K562 (cell line): ENCODE data around the gene GABPB1. TPM values are rescaled to one million over a fixed set of nuclear protein-coding genes. Genes with fewer than 3 reads are reported as not detected.

Experiments used
- ATAC-seq: fragments of 200-7000 bp; cut with Tn5 transposase; 3 replicates; pipeline ENCODE4 v1.9.1; 2020; ENCODE audit warnings: moderate library complexity
- BruUV-seq: library from RNA; stranded (reverse); fragments of 400-500 nt; replicated peaks from 2 replicates; lab custom pipeline; 2021; lab: Mats Ljungman, UMichigan
- CTCF ChIA-PET: fragments of 300-600 bp; formaldehyde crosslinking; extraction: SDS; loops from one replicate; lab custom pipeline; 2021; ENCODE audit warnings: low intra/inter-chr PET ratio; lab: Yijun Ruan, JAX
- POLR2A ChIA-PET: fragments of 300-600, 350-650 bp; sonication (Branson Sonifier 250); formaldehyde crosslinking; extraction: SDS; loops from one replicate; lab custom pipeline; 2021; ENCODE audit warnings: antibody characterized with exemption, inconsistent platforms; lab: Yijun Ruan, JAX
- DNase-seq, 4 experiments: peaks; one replicate each; pipeline versions ENCODE4 v3.0.0 to v3.0.0-alpha.2; 2011 to 2018; ENCODE audit warnings: low spot score in 3 of 4, mixed read lengths in 3 of 4; ENCODE audit errors: extremely low read depth in 1 of 4
- FAIRE-seq: peaks from 2 replicates; lab custom pipeline; 2011; peaks lifted over from hg19 to GRCh38; lab: Jason Lieb, UNC
- H2AFZ ChIP-seq: 2 replicates; pipeline ENCODE4 v1.6.0; 2011; ENCODE audit warnings: low read depth, low read length, control low read depth, inconsistent platforms
- H3K27ac ChIP-seq: fragments of 200-600 bp; 3 replicates; pipeline ENCODE4 v1.8.0; 2011; ENCODE audit warnings: low read depth, mild to moderate bottlenecking, control low read depth, inconsistent platforms, low read length, moderate library complexity, mixed read lengths; ENCODE audit errors: extremely low read depth
- H3K27me3 ChIP-seq, 2 experiments: fragments of 300-600 bp in 1 of 2; 2 replicates in 1 of 2; 3 replicates in 1 of 2; pipeline versions ENCODE4 v1.6.0 to v1.8.0; 2011; ENCODE audit warnings: inconsistent platforms in 2 of 2, low read length in 2 of 2, mild to moderate bottlenecking in 1 of 2, mixed read lengths in 1 of 2, moderate library complexity in 1 of 2; ENCODE audit not compliant: control insufficient read depth in 2 of 2, insufficient read depth in 2 of 2
- H3K36me3 ChIP-seq: fragments of 300-600 bp; 3 replicates; pipeline ENCODE4 v1.8.0; 2011; ENCODE audit warnings: mild to moderate bottlenecking, low read length, inconsistent platforms; ENCODE audit not compliant: control insufficient read depth, insufficient read depth
- H3K4me1 ChIP-seq, 2 experiments: fragments of 200-600 bp in 1 of 2; replicated peaks in 1 of 2; 2 replicates in 1 of 2; 3 replicates in 1 of 2; pipeline versions ENCODE4 v1.5.1 to v1.8.0; 2011; ENCODE audit warnings: inconsistent platforms in 2 of 2, low read length in 2 of 2, mild to moderate bottlenecking in 1 of 2, mixed read lengths in 1 of 2, moderate library complexity in 1 of 2; ENCODE audit not compliant: control insufficient read depth in 2 of 2, insufficient read depth in 2 of 2
- H3K4me2 ChIP-seq: 2 replicates; pipeline ENCODE4 v1.6.1; 2011; ENCODE audit warnings: low read length, control low read depth, inconsistent platforms, mixed read lengths; ENCODE audit not compliant: insufficient read depth
- H3K4me3 ChIP-seq: fragments of 200-600 bp; sonication (generic), shearing (Covaris generic); 2 replicates; pipeline ENCODE4 v1.5.1; 2016; ENCODE audit warnings: control low read depth, inconsistent platforms
- H3K79me2 ChIP-seq: fragments of 200-600 bp; 3 replicates; pipeline ENCODE4 v1.8.0; 2011; ENCODE audit warnings: low read length, inconsistent platforms; ENCODE audit not compliant: control insufficient read depth, insufficient read depth
- H3K9ac ChIP-seq, 2 experiments: 2 replicates each; pipeline versions ENCODE4 v1.6.0 to v1.6.1; 2011; ENCODE audit warnings: low read depth in 2 of 2, low read length in 2 of 2, control low read depth in 1 of 2, inconsistent platforms in 1 of 2, mild to moderate bottlenecking in 1 of 2, mixed read lengths in 1 of 2; ENCODE audit not compliant: insufficient read depth in 1 of 2
- H3K9me1 ChIP-seq: one replicate; pipeline ENCODE4 v1.6.0; 2011; ENCODE audit warnings: inconsistent platforms, mild to moderate bottlenecking, low read length, moderate library complexity; ENCODE audit not compliant: control insufficient read depth, insufficient read depth
- H3K9me3 ChIP-seq: replicated peaks from 2 replicates; pipeline ENCODE4 v1.5.1; 2011; ENCODE audit warnings: low read depth, low read length, inconsistent platforms; ENCODE audit not compliant: control insufficient read depth, insufficient read depth
- H4K20me1 ChIP-seq: replicated peaks from 2 replicates; pipeline ENCODE4 v1.6.1; 2011; ENCODE audit warnings: low read length, inconsistent platforms, mixed read lengths; ENCODE audit not compliant: control insufficient read depth, insufficient read depth
- BCL6 ChIP-seq: fragments of 250-450 bp; sonication (Bioruptor Pico); IDR thresholded peaks from 2 replicates; pipeline ENCODE4 v1.4.0; 2020
- BHLHE40 ChIP-seq: IDR thresholded peaks from 2 replicates; pipeline ENCODE4 v1.6.1; 2011; ENCODE audit warnings: low read length, improper control_type of control experiment
- DNMT1 ChIP-seq: fragments of 450-650 bp; IDR thresholded peaks from 2 replicates; pipeline ENCODE4 v1.6.1; 2016; ENCODE audit warnings: antibody characterized with exemption, mild to moderate bottlenecking
- E2F8 ChIP-seq: fragments of 450-650 bp; IDR thresholded peaks from 2 replicates; pipeline ENCODE4 v1.7.1; 2018; ENCODE audit warnings: mild to moderate bottlenecking, low read depth; ENCODE audit not compliant: partially characterized antibody
- GTF2F1 ChIP-seq: IDR thresholded peaks from 2 replicates; pipeline ENCODE4 v1.6.1; 2011; ENCODE audit warnings: low read depth, low read length, improper control_type of control experiment
- IRF2 ChIP-seq: sonication (generic); formaldehyde crosslinking; IDR thresholded peaks from 2 replicates; pipeline ENCODE4 v1.8.1; 2022; ENCODE audit warnings: mild to moderate bottlenecking, missing genetic modification reagents
- NRF1 ChIP-seq, 2 experiments: fragments of 450-650 bp; IDR thresholded peaks in 1 of 2; conservative IDR thresholded peaks in 1 of 2; 2 replicates each; pipeline ENCODE4 v1.6.1; 2014; ENCODE audit warnings: mild to moderate bottlenecking in 2 of 2
- POU5F1 ChIP-seq: fragments of 150-350 bp; IDR thresholded peaks from 2 replicates; pipeline ENCODE4 v1.6.1; 2014; ENCODE audit warnings: borderline replicate concordance, low read length, low read depth, mild to moderate bottlenecking; ENCODE audit not compliant: partially characterized antibody
- TSC22D4 ChIP-seq: fragments of 450-650 bp; IDR thresholded peaks from 2 replicates; pipeline ENCODE4 v1.6.1; 2016; ENCODE audit warnings: missing genetic modification characterization, missing biosample characterization, control low read depth
- U2AF2 ChIP-seq: fragments of 200-400 bp; formaldehyde crosslinking; optimal IDR thresholded peaks from 2 replicates; pipeline ENCODE3; 2017; ENCODE audit warnings: low read depth, mild to moderate bottlenecking, low read length
- ZNF217 ChIP-seq: sonication (generic); formaldehyde crosslinking; IDR thresholded peaks from 2 replicates; pipeline ENCODE4 v1.8.0; 2022; ENCODE audit warnings: mild to moderate bottlenecking, missing genetic modification reagents
- WGBS: fragments of 100-300 bp; shearing (Covaris generic); methylation state at CpG from one replicate; pipeline ENCODE4 v1.1.6; 2016; ENCODE audit warnings: low coverage, mixed read lengths; ENCODE audit not compliant: insufficient coverage; ENCODE audit errors: missing lambda C conversion rate; 5-methylcytosine and 5-hydroxymethylcytosine counted together
- in situ Hi-C: fragments of 300-500 bp; cut with MboI; formaldehyde crosslinking; loops from 4 replicates; pipeline ENCODE4 v1.15.0; 2018; ENCODE audit warnings: inconsistent platforms, mixed read lengths
- intact Hi-C: fragments of 100-400 bp; cut with micrococcal nuclease; formaldehyde crosslinking; loops from 2 replicates; pipeline ENCODE4 v1.14.2; 2022
- polyA plus RNA-seq, 8 experiments: library from polyadenylated mRNA; depleted of rRNA in 4 of 8; stranded (reverse) in 5 of 8; unstranded in 3 of 8; fragments of >200 nt; fragmentation: Nextera tagmentation in 2 of 8; fragmentation: Illumina TruSeq in 1 of 8; extraction: Ambion mirVana in 2 of 8; extraction: Trizol in 1 of 8; gene quantifications; 2 replicates each; pipeline versions ENCODE4 v1.2.1 to v1.2.3, GENCODE V29; 2011 to 2014; ENCODE audit warnings: inconsistent platforms in 1 of 8, missing spikeins in 1 of 8
- total RNA-seq, 7 experiments: library from RNA; depleted of rRNA in 6 of 7; stranded (reverse); fragments of >200 nt in 6 of 7; fragmentation: Illumina TruSeq in 2 of 7; extraction: Trizol in 2 of 7; gene quantifications; 2 replicates each; pipeline versions ENCODE4 v1.2.1 to v1.2.3, GENCODE V29; 2011 to 2021; ENCODE audit warnings: low replicate concordance in 1 of 7
- TF ChIP-seq, protein P1 (sequence below), 2 experiments: fragments of 250-450 bp in 1 of 2; fragments of 450-650 bp in 1 of 2; sonication (Bioruptor Pico) in 1 of 2; IDR thresholded peaks; 2 replicates each; pipeline versions ENCODE4 v1.6.1 to v1.8.0; 2016 to 2021; ENCODE audit warnings: mild to moderate bottlenecking in 2 of 2, moderate library complexity in 2 of 2, missing compliant biosample characterization in 1 of 2, missing genetic modification characterization in 1 of 2
- TF ChIP-seq, protein P2 (sequence below): fragments of 450-650 bp; IDR thresholded peaks from 2 replicates; pipeline ENCODE4 v1.6.1; 2016; ENCODE audit warnings: mild to moderate bottlenecking
- TF ChIP-seq, protein P3 (sequence below): fragments of 250-450 bp; sonication (Bioruptor Pico); IDR thresholded peaks from 2 replicates; pipeline ENCODE4 v1.9.0; 2021; ENCODE audit warnings: mild to moderate bottlenecking

Gene GABPB1
- total and polyA plus RNA-seq, 9 of the 15 experiments (the other 6 are each of a cell fraction or from before 2014, with no cell fraction given): 11.8 to 42.3 (median 33.2) TPM

DNA sequence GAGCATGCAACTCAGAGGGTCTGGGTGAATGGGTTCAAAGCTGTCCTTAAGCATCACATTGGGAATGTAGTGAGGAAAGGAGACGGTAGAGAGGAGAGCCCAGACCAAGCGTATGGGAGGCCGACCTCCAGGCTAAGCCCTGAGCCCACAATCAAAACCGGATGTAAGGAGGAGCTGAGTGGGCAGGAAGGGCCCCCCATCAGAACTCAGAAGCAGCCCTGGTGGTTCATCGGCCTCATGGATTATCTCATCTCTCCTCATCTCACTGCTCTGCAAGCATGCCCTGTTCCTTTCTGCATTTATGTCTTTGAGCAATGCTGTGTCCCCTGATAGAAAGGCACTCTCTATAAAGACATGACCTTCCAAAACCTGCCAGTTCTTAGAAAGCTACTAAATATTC, 95.7 kb downstream of the GABPB1 start:
- CTCF ChIA-PET: no interaction called here

More for the DNA sequence above, 95.7 kb downstream of the GABPB1 start:
- intact Hi-C loops: no loop called here
- ATAC-seq: no peak
- no peaks in the 10 kb centered on the region for H3K36me3 ChIP-seq
- no peaks in the 10 kb centered on the region for H3K9me1 ChIP-seq
- WGBS: 52% methylated on average over 4 of the region's 5 CpGs
- no peaks in the 10 kb centered on the region for H3K79me2 ChIP-seq
- peak in 1 of 4 experiments; percentile 27 for DNase-seq
- FAIRE-seq: no peak
- POLR2A ChIA-PET: interaction anchor here (1.0 to 3.4 kb wide), 2 partner anchors 9 to 70 kb away, joined by 5 to 28 read pairs; no protein-coding TSS in a partner anchor
- BruUV-seq: no TSS peak
- H2AFZ ChIP-seq: peak overlapping the region; percentile 53
- H3K27ac ChIP-seq: peak overlapping the region; percentile 85; the same call in 2 of the 3 replicates
- H3K9me3 ChIP-seq: no peaks in the 10 kb centered on the region
- no peak overlapping the region for H3K9ac ChIP-seq
- TF ChIP-seq TSC22D4 (tag) (no peak), E2F8 (no peak), U2AF2 (no peak), ZNF217 (CRISPR knock-in tag) (no peak), BHLHE40 (no peak), NRF1 (conservative IDR thresholded peaks at IDR 0.05 in 1 of 2, IDR thresholded peaks at IDR 0.05 in 1 of 2) (no peak), DNMT1 (no peak), IRF2 (no peak), POU5F1 (no peak), BCL6 (CRISPR knock-in tag) (no peak), GTF2F1 (no peak)
- TF ChIP-seq, protein P1, sequence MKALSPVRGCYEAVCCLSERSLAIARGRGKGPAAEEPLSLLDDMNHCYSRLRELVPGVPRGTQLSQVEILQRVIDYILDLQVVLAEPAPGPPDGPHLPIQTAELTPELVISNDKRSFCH (CRISPR knock-in tag; IDR thresholded peaks at IDR 0.05): no peak
- TF ChIP-seq, protein P1 (tag; IDR thresholded peaks at IDR 0.05): no peak
- TF ChIP-seq, protein P2, sequence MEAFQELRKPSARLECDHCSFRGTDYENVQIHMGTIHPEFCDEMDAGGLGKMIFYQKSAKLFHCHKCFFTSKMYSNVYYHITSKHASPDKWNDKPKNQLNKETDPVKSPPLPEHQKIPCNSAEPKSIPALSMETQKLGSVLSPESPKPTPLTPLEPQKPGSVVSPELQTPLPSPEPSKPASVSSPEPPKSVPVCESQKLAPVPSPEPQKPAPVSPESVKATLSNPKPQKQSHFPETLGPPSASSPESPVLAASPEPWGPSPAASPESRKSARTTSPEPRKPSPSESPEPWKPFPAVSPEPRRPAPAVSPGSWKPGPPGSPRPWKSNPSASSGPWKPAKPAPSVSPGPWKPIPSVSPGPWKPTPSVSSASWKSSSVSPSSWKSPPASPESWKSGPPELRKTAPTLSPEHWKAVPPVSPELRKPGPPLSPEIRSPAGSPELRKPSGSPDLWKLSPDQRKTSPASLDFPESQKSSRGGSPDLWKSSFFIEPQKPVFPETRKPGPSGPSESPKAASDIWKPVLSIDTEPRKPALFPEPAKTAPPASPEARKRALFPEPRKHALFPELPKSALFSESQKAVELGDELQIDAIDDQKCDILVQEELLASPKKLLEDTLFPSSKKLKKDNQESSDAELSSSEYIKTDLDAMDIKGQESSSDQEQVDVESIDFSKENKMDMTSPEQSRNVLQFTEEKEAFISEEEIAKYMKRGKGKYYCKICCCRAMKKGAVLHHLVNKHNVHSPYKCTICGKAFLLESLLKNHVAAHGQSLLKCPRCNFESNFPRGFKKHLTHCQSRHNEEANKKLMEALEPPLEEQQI: no peak
- TF ChIP-seq, protein P3, sequence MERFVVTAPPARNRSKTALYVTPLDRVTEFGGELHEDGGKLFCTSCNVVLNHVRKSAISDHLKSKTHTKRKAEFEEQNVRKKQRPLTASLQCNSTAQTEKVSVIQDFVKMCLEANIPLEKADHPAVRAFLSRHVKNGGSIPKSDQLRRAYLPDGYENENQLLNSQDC (CRISPR knock-in tag): no peak
- no peaks in the 10 kb centered on the region for H4K20me1 ChIP-seq
- peak overlapping the region; percentile 65 for H3K4me2 ChIP-seq
- H3K27me3 ChIP-seq: no peaks in the 10 kb centered on the region
- no peak overlapping the region for H3K4me3 ChIP-seq
- H3K4me1 ChIP-seq: peaks cover 51 to 63% of the 10 kb centered on the region in 2 experiments
- in situ Hi-C loops: no loop called here
